MG63 (cell line): Measurements from ENCODE around the gene RBM47. TPM values are rescaled to one million over a fixed set of nuclear protein-coding genes. Genes with fewer than 3 reads are reported as not detected.

Experiments used
- DNase-seq: peaks from one replicate; pipeline ENCODE4 v3.0.0-alpha.2; 2020
- H3K27me3 ChIP-seq: fragments of 250-450 bp; sonication (Bioruptor Pico); 2 replicates; pipeline ENCODE4 v1.5.1; 2020; ENCODE audit warnings: mild to moderate bottlenecking, moderate library complexity
- H3K36me3 ChIP-seq: fragments of 250-450 bp; sonication (Bioruptor Pico); 2 replicates; pipeline ENCODE4 v1.5.1; 2020; ENCODE audit warnings: mild to moderate bottlenecking, moderate library complexity
- H3K4me3 ChIP-seq: fragments of 250-450 bp; sonication (Bioruptor Pico); 2 replicates; pipeline ENCODE4 v1.5.1; 2020; ENCODE audit warnings: mild to moderate bottlenecking, moderate library complexity
- H3K9me3 ChIP-seq: fragments of 250-450 bp; sonication (Bioruptor Pico); 2 replicates; pipeline ENCODE4 v1.5.1; 2020; ENCODE audit warnings: mild to moderate bottlenecking, moderate library complexity
- total RNA-seq: library from RNA; depleted of rRNA; stranded (reverse); fragments of >200 nt; shearing (Covaris generic); gene quantifications from 2 replicates; pipeline ENCODE4 v1.2.3, GENCODE V29; 2014; ENCODE audit warnings: low replicate concordance

RBM47 gene
- total RNA-seq, 1 experiment from 2014 or later = 0.66 TPM

- DNase-seq = no peak
- Histone ChIP-seq H3K9me3 (no peaks in the 10 kb centered on the region), H3K27me3 (no peaks in the 10 kb centered on the region), H3K4me3 (no peak overlapping the region), H3K36me3 (no peaks in the 10 kb centered on the region)
Measured at GRCh38 chr4:40506066-40506465, 123.6 kb downstream of the RBM47 start.

DNA sequence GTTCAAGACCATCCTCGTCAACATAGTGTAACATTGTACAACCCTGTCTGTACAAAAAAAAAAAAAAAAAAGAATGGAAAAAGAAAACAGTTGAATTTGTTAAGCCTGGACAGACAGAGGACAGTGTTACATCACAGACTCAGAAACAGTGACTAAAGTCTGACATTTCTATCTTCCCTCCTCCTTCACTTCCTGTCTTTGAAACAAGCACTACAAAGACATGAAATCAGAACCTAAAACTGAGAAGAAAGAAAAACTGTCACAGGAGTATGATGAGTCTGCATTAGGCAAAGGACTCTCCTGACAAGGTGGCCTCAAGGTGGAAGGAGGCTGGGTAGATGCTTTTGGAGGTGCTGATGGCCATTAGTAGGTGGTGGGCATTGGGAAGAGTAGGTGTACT is 126.7 kb downstream of the RBM47 start:
- Histone ChIP-seq H3K36me3 (no peaks in the 10 kb centered on the region), H3K27me3 (no peaks in the 10 kb centered on the region), H3K9me3 (no peaks in the 10 kb centered on the region), H3K4me3 (no peak overlapping the region)
- no peak for DNase-seq

- H3K9me3 ChIP-seq = no peaks in the 10 kb centered on the region
- no peak overlapping the region for H3K4me3 ChIP-seq
- DNase-seq = no peak
- no peaks in the 10 kb centered on the region for H3K36me3 ChIP-seq
- no peaks in the 10 kb centered on the region for H3K27me3 ChIP-seq
Measured at GRCh38 chr4:40502220-40502619, 127.4 kb downstream of the RBM47 start.

GRCh38 chr4:40500781-40501180 is 128.9 kb downstream of the RBM47 start:
- no peak for DNase-seq
- H3K9me3 ChIP-seq = no peaks in the 10 kb centered on the region
- no peaks in the 10 kb centered on the region for H3K27me3 ChIP-seq
- H3K36me3 ChIP-seq = no peaks in the 10 kb centered on the region
- H3K4me3 ChIP-seq = no peak overlapping the region

DNA sequence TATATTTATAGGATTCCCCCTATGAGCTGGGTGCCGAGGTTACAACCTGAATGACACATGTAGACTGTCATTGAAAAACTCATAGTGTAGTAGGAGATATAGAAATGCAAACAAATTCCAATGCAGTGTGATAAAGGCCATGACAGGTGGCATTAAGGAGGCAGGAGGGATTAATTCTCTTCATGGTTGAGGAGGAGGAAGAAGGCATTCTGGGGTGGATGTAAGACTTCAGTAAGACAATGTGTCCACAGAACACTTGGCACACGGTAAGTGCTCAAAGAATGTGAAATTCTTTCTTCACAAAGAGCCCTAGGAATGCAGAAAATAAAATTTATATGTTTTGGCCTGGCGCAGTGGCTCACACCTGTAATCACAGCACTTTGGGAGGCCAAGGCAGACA is 136.5 kb downstream of the RBM47 start:
- H3K36me3 ChIP-seq = no peaks in the 10 kb centered on the region
- H3K9me3 ChIP-seq = no peaks in the 10 kb centered on the region
- H3K27me3 ChIP-seq = no peaks in the 10 kb centered on the region
- H3K4me3 ChIP-seq = no peak overlapping the region
- no peak for DNase-seq

GRCh38 chr4:40492691-40493090 is 137.0 kb downstream of the RBM47 start:
- Histone ChIP-seq H3K27me3 (no peaks in the 10 kb centered on the region), H3K9me3 (no peaks in the 10 kb centered on the region)
- DNase-seq = no peak

DNA sequence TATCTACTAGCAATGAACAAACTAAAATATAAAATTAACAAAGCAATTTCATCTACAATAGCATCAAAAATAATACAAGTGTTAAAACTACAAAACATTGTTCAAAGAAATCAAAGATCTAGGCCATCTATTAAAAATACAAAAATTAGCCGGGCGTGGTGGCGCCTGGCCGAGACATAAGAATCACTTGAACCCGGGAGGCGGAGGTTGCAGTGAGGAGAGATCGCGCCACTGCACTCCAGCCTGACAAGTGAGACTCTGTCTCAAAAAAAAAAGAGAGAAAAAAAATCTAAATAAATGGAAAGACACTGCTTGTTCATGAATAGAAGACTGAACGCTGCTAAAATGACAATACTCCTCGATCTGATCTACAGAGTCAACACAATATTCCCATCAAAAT is 139.2 kb downstream of the RBM47 start:
- H3K4me3 ChIP-seq = no peak overlapping the region
- H3K9me3 ChIP-seq = no peaks in the 10 kb centered on the region
- no peak for DNase-seq
- no peaks in the 10 kb centered on the region for H3K36me3 ChIP-seq
- H3K27me3 ChIP-seq = no peaks in the 10 kb centered on the region

More at GRCh38 chr4:40492691-40493090, 137.0 kb downstream of the RBM47 start:
- no peaks in the 10 kb centered on the region for H3K36me3 ChIP-seq
- no peak overlapping the region for H3K4me3 ChIP-seq

DNA sequence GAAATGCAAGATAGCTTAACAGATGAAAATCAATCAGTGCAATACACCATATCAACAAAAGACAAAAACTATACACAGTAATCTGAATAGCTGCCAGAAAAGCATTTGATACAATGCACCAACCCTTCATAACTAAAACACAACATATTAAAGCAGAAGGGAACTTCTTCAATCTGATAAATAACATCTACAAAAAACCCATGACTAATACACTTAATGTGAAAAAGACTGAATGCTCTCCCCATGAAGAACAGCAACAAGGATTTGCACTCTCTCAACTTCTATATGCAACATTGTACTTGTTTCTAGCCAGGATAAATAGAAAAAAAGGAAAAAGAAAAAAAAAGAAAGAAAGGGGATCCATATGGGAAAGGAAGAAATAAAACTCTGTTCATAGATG is 139.7 kb downstream of the RBM47 start:
- H3K9me3 ChIP-seq = no peaks in the 10 kb centered on the region
- DNase-seq = no peak
- no peak overlapping the region for H3K4me3 ChIP-seq
- H3K36me3 ChIP-seq = no peaks in the 10 kb centered on the region
- H3K27me3 ChIP-seq = no peaks in the 10 kb centered on the region

GRCh38 chr4:40486534-40486933 is 143.1 kb downstream of the RBM47 start:
- Histone ChIP-seq H3K27me3 (no peaks in the 10 kb centered on the region), H3K9me3 (no peaks in the 10 kb centered on the region), H3K4me3 (no peak overlapping the region), H3K36me3 (no peaks in the 10 kb centered on the region)
- DNase-seq = no peak

- no peaks in the 10 kb centered on the region for H3K27me3 ChIP-seq
- no peak overlapping the region for H3K4me3 ChIP-seq
- DNase-seq = no peak
- no peaks in the 10 kb centered on the region for H3K36me3 ChIP-seq
- H3K9me3 ChIP-seq = no peaks in the 10 kb centered on the region
Measured at GRCh38 chr4:40484346-40485090, 145.1 kb downstream of the RBM47 start.

DNA sequence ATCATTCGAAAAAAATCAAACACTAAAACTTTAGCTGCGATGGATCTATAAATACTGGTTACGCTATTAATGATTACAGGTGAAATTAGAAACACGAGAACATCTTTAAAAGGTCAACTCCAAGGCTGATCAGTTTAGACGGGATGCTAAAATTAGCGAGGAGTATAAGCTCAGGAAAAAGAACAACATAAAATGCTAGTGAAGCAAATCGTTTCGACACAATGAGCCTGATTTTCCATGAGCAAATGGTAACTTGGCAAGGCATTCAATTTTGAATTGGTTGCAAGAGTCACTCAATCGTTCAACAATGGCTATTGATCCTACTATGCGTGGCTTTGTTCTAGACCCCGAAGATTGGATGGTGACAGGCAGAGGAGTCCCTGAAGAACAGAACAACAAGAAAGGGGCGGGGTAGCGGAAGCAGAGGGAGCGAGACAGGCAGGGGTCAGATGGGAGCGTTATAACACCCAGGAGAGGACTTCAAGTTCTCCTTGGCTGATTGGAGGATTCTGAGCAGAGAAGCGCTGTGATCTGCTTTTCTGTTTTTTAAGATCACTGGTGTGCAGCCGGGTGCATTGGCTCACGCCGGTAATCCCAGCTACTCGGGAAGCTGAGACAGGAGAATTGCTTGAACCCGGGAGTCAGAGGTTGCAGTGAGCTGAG is 146.5 kb downstream of the RBM47 start:
- no peak for DNase-seq
- Histone ChIP-seq H3K27me3 (no peaks in the 10 kb centered on the region), H3K9me3 (no peaks in the 10 kb centered on the region), H3K36me3 (no peaks in the 10 kb centered on the region), H3K4me3 (no peak overlapping the region)

- Histone ChIP-seq H3K27me3 (no peaks in the 10 kb centered on the region), H3K36me3 (no peaks in the 10 kb centered on the region), H3K4me3 (no peak overlapping the region), H3K9me3 (no peaks in the 10 kb centered on the region)
- no peak for DNase-seq
Measured at GRCh38 chr4:40481977-40482376, 147.7 kb downstream of the RBM47 start.

DNA sequence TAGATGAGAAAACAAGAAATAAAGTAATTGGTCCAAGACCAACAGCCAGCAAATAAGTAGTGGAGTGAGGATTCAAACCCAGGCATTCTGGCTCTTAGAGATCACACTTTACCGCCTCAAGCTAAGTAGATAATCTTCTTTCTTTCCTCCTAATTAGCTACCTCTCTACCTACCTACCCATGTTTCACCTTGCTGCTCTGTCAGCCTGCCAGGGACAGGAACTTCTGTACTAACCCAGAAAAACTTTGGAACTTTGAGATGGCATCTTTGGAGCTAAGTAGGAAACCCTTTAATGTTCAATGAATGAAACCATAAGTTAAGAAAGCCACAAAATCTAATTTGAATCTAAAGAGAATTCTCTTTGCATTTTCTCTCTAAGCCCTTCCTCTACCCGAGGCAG is 149.4 kb downstream of the RBM47 start:
- H3K4me3 ChIP-seq = no peak overlapping the region
- H3K27me3 ChIP-seq = no peaks in the 10 kb centered on the region
- H3K9me3 ChIP-seq = no peaks in the 10 kb centered on the region
- no peak for DNase-seq
- H3K36me3 ChIP-seq = no peaks in the 10 kb centered on the region

DNA sequence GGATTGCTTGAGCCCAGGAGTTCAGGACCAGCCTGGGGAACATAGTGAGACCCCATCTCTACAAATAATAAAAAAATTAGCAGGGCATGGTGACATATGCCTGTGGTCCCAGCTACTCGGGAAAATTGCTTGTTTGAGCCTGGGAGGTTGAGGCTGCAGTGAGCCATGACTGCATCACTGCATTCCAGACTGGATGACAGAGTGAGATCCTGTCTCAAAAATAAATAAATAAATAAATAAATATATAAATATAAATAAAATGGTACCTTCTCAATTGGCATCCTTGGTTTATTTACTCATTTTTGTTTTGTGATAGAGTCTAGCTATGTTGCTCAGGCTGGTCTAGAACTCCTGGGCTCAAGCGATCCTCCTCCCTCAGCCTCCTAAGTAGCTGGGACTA is 150.3 kb downstream of the RBM47 start:
- H3K27me3 ChIP-seq = no peaks in the 10 kb centered on the region
- H3K4me3 ChIP-seq = no peak overlapping the region
- no peak for DNase-seq
- no peaks in the 10 kb centered on the region for H3K9me3 ChIP-seq
- H3K36me3 ChIP-seq = no peaks in the 10 kb centered on the region

- H3K27me3 ChIP-seq = no peaks in the 10 kb centered on the region
- H3K4me3 ChIP-seq = no peak overlapping the region
- no peaks in the 10 kb centered on the region for H3K9me3 ChIP-seq
- DNase-seq = no peak
- H3K36me3 ChIP-seq = no peaks in the 10 kb centered on the region
Measured at GRCh38 chr4:40475609-40476008, 154.1 kb downstream of the RBM47 start.

DNA sequence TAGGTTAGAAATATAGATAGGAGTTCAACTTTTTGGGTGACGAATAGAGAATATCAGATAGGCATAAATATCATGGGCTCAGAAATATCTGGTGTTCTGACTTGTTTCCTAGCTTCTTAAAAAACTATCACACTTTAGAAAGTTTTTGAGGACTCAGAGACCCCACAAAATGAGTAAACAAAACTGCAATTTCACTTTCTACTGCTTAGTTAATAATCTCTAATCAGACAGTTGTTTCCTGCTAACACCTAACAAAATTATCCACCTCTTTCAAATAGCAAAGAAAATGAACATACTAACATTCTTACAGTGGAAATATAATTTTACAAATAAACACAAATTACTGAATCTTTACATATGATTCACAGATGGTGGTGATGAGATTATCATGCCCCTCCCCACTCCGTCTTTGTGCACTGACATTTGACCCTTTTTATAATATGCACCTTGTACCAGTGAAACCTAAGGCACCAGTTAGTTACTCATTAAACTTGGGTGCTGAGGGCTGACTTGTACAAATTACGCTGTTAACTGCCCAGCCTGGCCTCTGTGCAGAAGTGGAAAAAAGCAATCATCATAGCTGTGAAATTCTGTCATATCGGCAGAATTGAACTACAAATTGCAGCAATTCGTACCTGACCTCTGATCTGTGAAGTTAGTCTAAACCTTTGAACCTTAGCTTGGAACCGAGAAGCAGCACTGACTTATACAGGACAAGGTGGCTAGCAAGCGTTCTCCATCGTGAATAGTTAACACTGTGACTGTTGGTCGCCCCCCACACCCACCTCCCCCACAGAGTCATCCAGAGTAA is 155.9 kb downstream of the RBM47 start:
- no peaks in the 10 kb centered on the region for H3K9me3 ChIP-seq
- H3K27me3 ChIP-seq = no peaks in the 10 kb centered on the region
- no peak for DNase-seq
- H3K36me3 ChIP-seq = no peaks in the 10 kb centered on the region
- H3K4me3 ChIP-seq = no peak overlapping the region

DNA sequence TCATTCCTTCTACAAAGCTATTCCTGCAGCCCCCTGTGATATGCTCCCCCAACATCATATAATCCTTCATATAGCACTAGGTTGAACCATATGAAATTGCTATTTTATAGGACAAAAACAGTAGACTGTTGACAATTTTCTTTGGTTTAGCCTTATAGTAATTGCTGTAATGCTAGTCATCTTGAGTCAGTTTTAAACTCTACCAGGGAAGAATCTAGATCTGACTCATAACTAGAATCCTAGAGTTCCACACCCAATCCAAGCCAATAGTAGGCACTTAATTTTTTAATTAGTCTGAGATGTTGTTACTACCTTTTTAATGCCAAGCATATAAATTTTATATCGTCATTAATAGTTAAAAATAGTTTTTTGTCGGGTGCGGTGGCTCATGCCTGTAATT is 157.7 kb downstream of the RBM47 start:
- H3K36me3 ChIP-seq = no peaks in the 10 kb centered on the region
- H3K27me3 ChIP-seq = no peaks in the 10 kb centered on the region
- no peaks in the 10 kb centered on the region for H3K9me3 ChIP-seq
- no peak overlapping the region for H3K4me3 ChIP-seq
- DNase-seq = no peak
